ENCODE results near the gene PRPSAP2.

- TF ChIP-seq POLR2AphosphoS5 (IDR thresholded peaks at IDR 0.05; ENCODE audit: insufficient read depth in 1 of 2, low read depth in 1 of 2) (no peak), CTCF (IDR thresholded peaks at IDR 0.05) (no peak), POLR2A (IDR thresholded peaks at IDR 0.05) (no peak)
These were observed 119.7 kb downstream of the PRPSAP2 start for GRCh38 chr17:18977646-18978045.

Data from vagina (tissue), 2 donors.